LNCaP clone FGC (cell line): Measurements from ENCODE around the gene SMAD5.

Experiments used
- DNase-seq: peaks from one replicate; pipeline ENCODE4 v3.0.0-alpha.2; 2011; ENCODE audit warnings: low read depth
- H3K4me3 ChIP-seq: 2 replicates; pipeline ENCODE4 v1.5.1; 2011; ENCODE audit warnings: mild to moderate bottlenecking, low read depth, low read length, control low read depth
- TF ChIP-seq, protein P1 (sequence below): IDR thresholded peaks from 2 replicates; pipeline ENCODE4 v1.5.1; 2012; ENCODE audit warnings: mild to moderate bottlenecking; ENCODE audit not compliant: control insufficient read depth, insufficient read depth; ENCODE audit errors: extremely low read depth

SMAD5 gene

DNA sequence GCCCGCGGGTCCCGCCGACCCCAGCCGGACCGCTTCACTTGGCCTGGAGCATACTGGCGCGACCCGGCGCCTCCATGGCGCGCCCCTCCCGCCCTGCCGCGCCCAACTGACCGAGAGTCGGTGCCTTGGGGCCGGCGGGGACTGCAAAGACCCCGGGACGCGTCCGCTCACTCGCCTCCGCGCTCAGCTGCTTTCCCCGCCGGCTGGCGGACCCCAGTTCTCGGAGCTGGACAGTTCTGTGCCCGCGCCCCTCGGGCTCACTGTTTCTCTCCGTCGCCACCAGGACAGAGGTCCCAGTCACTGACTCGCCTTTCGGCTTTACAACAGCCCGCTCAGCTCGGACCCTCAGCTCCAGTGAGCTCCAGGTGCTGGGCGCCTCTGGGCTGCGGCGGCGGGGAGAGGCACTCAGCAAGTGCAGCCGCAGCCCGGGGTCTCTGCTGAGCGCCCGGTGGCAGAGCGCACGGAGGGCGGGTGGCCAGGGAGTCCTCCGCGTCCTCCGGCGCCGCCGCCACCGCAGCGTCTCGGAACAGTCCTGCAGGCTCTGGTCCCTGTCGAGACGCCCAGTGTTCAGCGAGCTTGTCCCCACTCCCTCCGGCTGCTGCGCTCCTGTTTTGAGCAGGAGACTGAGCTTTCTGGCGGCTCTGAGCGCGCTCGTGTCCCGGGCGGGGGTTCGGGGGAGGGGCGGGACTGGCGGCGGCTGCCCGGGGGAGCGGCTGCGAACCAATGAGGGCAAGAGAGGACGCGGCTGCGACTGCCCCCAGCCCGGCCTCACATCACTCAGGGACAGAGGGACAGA is 60.1 kb downstream of the SMAD5 start, which contains the start of gene SMIM32:
Gene SMIM32, minus strand, starts transcription at position 637 of the 796 bp plus-strand sequence. CDS start 638 bp downstream, outside the sequence.
- TF ChIP-seq, protein P1, sequence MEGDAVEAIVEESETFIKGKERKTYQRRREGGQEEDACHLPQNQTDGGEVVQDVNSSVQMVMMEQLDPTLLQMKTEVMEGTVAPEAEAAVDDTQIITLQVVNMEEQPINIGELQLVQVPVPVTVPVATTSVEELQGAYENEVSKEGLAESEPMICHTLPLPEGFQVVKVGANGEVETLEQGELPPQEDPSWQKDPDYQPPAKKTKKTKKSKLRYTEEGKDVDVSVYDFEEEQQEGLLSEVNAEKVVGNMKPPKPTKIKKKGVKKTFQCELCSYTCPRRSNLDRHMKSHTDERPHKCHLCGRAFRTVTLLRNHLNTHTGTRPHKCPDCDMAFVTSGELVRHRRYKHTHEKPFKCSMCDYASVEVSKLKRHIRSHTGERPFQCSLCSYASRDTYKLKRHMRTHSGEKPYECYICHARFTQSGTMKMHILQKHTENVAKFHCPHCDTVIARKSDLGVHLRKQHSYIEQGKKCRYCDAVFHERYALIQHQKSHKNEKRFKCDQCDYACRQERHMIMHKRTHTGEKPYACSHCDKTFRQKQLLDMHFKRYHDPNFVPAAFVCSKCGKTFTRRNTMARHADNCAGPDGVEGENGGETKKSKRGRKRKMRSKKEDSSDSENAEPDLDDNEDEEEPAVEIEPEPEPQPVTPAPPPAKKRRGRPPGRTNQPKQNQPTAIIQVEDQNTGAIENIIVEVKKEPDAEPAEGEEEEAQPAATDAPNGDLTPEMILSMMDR: no peak
- no peak for DNase-seq
- H3K4me3 ChIP-seq: no peak within 1 kb of the TSS

DNA sequence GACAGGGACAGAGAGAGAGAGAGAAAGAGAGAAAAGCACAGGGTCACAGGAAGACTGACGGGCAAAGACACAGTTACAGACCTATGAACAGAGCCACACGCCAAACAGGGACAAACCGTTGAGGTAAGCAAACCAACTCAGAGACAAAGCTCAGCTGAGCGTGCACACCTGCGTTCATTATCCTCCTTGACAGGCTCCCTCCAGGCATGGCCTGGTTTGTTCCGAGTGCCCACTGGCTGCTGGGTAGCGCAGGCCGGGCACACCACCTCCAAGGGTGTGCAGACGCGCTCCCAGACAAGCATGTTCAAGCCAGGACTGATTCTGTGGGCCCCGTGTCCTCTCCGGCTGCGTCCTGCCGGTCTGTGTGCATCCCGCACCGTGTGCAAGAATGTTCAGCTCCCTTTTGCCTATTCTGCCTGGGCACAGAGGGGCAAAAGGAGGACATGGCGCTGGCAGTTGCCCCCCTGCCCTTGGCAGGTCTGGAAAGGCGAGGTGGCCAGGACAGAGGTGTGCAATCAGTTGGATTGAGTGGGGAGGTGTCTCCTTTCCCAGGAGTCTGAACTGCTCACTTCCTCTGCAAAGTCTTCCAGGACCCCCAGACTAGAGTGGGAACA is 60.8 kb downstream of the SMAD5 start:
- no peak for DNase-seq
- TF ChIP-seq, protein P1: no peak
- H3K4me3 ChIP-seq: no peak overlapping the region

DNA sequence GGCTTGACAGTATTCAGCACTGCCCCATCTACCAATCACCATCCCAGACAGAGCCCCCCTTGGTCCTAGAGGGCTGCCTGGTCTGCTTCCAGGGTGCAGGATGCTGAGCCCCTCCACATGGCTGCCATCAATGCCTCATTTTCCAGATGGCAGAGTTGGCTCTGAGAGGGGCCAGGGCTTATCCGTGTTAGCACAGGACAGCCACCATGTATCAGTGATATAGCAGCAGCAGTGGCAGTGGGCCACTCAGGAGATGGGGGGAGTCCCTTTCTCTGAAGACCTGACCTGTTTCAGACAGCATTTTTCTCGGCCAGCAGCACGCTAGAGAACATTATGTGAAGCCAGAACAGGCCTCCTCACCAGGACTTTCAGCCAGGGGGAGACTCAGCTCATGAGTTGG is 61.9 kb downstream of the SMAD5 start:
- no peak for DNase-seq
- TF ChIP-seq, protein P1: no peak

DNA sequence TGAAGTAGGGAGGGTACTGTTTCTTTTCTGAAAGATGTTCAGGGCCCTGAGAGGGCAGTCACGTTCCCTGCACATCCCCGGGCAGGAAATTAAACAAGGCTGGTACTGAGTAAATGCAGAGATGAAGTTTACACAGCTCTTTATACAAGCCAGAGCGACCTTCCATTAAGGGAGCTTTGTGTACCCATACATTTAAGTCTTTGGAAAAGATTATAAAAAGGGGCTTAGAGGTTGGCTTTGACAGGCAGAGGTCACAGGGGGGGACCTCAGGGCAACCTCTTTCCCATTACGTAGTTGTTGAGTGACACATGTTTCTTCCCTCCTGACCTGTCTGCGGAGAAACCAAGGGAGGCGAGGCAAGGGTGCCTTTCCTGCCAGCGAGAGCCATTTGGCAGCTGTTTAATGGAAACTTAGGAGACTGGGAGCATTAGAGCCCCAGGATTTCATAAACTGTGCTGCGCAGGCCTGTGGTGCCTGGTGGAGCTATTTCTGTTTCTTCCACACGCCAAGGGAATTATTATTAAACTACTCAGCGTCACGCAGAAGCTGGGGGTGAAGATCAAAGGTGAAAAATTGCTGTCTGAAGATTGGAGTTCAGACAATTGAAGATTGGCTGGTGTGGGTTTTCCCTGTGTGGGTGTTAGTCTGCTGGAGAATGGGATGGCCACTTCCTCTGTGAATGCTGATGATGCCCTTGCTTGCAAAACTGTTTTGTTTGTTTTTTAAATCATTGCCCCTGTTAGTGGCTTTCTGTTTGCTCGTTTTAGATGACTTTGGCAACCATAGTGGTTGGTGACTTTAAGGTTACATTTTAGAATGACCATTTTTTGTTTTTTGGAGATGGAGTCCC is 63.6 kb downstream of the SMAD5 start:
- no peak overlapping the region for H3K4me3 ChIP-seq
- TF ChIP-seq, protein P1: no peak
- DNase-seq: no peak

More for the DNA sequence above, 61.9 kb downstream of the SMAD5 start:
- H3K4me3 ChIP-seq: no peak overlapping the region

DNA sequence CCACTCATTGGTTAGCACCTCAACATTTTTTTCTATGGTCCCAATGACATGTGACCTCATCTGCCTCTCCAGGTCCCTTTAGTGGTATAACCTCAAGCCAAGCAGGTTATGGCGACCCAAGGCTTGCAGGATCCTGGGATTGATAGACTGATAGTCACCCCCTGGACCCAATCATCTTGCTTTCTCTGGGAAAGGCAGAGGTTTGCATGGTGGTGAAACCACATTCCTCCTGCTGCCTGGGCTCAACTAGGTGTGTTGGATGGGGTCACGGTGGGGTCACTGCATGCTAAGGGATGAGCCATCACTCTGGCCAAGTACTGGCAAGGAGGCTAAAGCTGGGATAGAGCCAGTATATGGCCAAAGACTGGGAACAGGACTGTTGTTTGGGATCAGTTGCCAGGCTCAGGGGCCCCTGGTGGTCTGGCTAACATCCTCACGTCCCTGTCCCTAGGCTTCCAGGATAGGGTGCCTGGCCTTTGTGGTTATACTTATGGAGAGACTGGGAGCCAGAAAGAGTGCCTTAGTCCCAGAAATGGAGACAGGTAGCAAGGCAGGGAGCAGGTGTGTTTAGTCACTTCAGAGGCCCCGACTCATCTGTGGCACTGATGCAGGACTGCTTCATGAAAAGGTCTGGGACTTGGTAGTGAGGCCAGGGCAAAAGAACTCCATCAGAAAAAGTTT is 65.0 kb downstream of the SMAD5 start:
- TF ChIP-seq, protein P1: no peak
- DNase-seq: no peak
- no peak overlapping the region for H3K4me3 ChIP-seq

DNA sequence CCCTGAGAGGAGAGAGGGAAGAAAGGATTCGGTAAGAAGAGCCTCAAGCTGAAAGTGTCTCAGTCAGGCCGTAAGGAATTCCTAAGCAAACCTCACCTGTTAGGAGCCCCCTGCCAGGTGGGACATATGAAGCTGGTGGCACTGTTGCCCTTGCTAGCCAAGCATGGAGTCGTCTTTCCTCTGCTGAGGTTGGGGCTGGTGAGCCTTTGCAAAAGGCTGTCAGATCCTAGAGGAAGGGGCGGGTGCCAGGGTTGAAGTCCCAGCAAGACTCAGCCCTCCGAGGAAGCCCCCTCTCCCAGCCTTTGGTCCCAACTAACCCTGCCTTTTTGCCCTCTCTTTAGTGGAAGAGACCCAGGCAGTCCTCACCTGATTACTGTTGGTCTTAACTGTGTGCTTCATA is 65.8 kb downstream of the SMAD5 start:
- TF ChIP-seq, protein P1: no peak
- DNase-seq: no peak
- no peak overlapping the region for H3K4me3 ChIP-seq
